ENCODE results near the gene XRCC4. TPM values are rescaled to one million over a fixed set of nuclear protein-coding genes. Genes with fewer than 3 reads are reported as not detected.

The XRCC4 gene
- total and polyA plus RNA-seq, 9 of the 15 experiments (the other 6 are each of a cell fraction or from before 2014, with no cell fraction given) = 13.6 to 61.6 (median 22.4) TPM

- TF ChIP-seq SIX5 (IDR thresholded peaks at IDR 0.05; ENCODE audit: borderline replicate concordance in 1 of 2, insufficient read depth in 1 of 2, low read depth in 1 of 2, low read length in 2 of 2) (no peak), CREB1 (IDR thresholded peaks at IDR 0.05) (no peak), CREB1 (CRISPR knock-in tag; IDR thresholded peaks at IDR 0.05) (no peak), ZNF57 (CRISPR knock-in tag; IDR thresholded peaks at IDR 0.05) (no peak), KHSRP (IDR thresholded peaks at IDR 0.05) (no peak), PHF8 (IDR thresholded peaks at IDR 0.05; ENCODE audit: borderline replicate concordance, low read length) (no peak), HOMEZ (CRISPR knock-in tag; IDR thresholded peaks at IDR 0.05) (no peak), LEF1 (IDR thresholded peaks at IDR 0.05) (no peak), ZNF23 (CRISPR knock-in tag; IDR thresholded peaks at IDR 0.05) (no peak)
These were observed 167.2 kb downstream of the XRCC4 start (continued) for GRCh38 chr5:83244516-83244915.

- no peak overlapping the region for H3K27ac ChIP-seq (ENCODE audit: extremely low read depth, low read depth, low read length)
- no peak overlapping the region for H3K4me2 ChIP-seq (ENCODE audit: insufficient read depth, low read length)
- DNase-seq (ENCODE audit: extremely low read depth in 1 of 4, low spot score in 3 of 4) = no peak
- H3K9me3 ChIP-seq (replicated peaks; ENCODE audit: control insufficient read depth, insufficient read depth, low read depth, low read length) = no peaks in the 10 kb centered on the region
- no peak overlapping the region for H3K4me3 ChIP-seq
- no peak overlapping the region for H3K9ac ChIP-seq (ENCODE audit: insufficient read depth in 1 of 2, low read depth in 2 of 2, low read length in 2 of 2)
- intact Hi-C loops (cut with micrococcal nuclease) (no loop called here), in situ Hi-C loops (cut with MboI) (no loop called here)
- H3K9me1 ChIP-seq (ENCODE audit: control insufficient read depth, insufficient read depth, low read length) = no peaks in the 10 kb centered on the region
- H3K4me1 ChIP-seq (replicated peaks in 1 of 2; ENCODE audit: control insufficient read depth in 2 of 2, insufficient read depth in 2 of 2, low read length in 2 of 2) = no peaks in the 10 kb centered on the region
- no peak overlapping the region for H2AFZ ChIP-seq (ENCODE audit: low read depth, low read length)
- H3K79me2 ChIP-seq (ENCODE audit: control insufficient read depth, insufficient read depth, low read length) = no peaks in the 10 kb centered on the region
- POLR2A ChIA-PET = no interaction called here
- no peak for ATAC-seq
- CTCF ChIA-PET (ENCODE audit: low intra/inter-chr PET ratio) = no interaction called here
- H3K27me3 ChIP-seq (ENCODE audit: control insufficient read depth in 2 of 2, insufficient read depth in 2 of 2, low read length in 2 of 2) = no peaks in the 10 kb centered on the region
- 75% methylated on average over 3 of the region's 3 CpGs for WGBS (ENCODE audit: insufficient coverage, low coverage, missing lambda C conversion rate)
- no TSS peak for BruUV-seq (replicated peaks)
- no peak for FAIRE-seq
- H4K20me1 ChIP-seq (replicated peaks; ENCODE audit: control insufficient read depth, insufficient read depth, low read length) = no peaks in the 10 kb centered on the region
- no peaks in the 10 kb centered on the region for H3K36me3 ChIP-seq (ENCODE audit: control insufficient read depth, insufficient read depth, low read length)
- TF ChIP-seq ZNF24 (IDR thresholded peaks at IDR 0.05) (no peak), ZNF780A (CRISPR knock-in tag; IDR thresholded peaks at IDR 0.05) (no peak), DNMT1 (IDR thresholded peaks at IDR 0.05) (no peak), NCOA4 (IDR thresholded peaks at IDR 0.05; ENCODE audit: partially characterized antibody) (no peak), ETV5 (CRISPR knock-in tag; IDR thresholded peaks at IDR 0.05; ENCODE audit: low read depth) (no peak), IRF9 (tag; IDR thresholded peaks at IDR 0.05) (no peak), RHOXF2B (CRISPR knock-in tag; conservative IDR thresholded peaks at IDR 0.05) (no peak), ZKSCAN1 (IDR thresholded peaks at IDR 0.05; ENCODE audit: low read depth, low read length) (no peak), MYNN (IDR thresholded peaks at IDR 0.05) (no peak), MYNN (CRISPR knock-in tag; IDR thresholded peaks at IDR 0.05) (no peak), ERF (CRISPR knock-in tag; IDR thresholded peaks at IDR 0.05) (no peak), PTRF (tag; IDR thresholded peaks at IDR 0.05) (no peak), GMEB1 (CRISPR knock-in tag; IDR thresholded peaks at IDR 0.05) (no peak)
These were observed 167.7 kb downstream of the XRCC4 start for GRCh38 chr5:83245037-83245436.
